Measurements from ENCODE around the gene ESM1.
A peak's percentile ranks its signal among the peaks of the same experiment; 100 is the strongest.
"Not testable (repeated sequence)": the region's sequence is repeated elsewhere in the genome, so short reads cannot be mapped to it uniquely, and the experiment has no call there.

Gene ESM1, protein sequence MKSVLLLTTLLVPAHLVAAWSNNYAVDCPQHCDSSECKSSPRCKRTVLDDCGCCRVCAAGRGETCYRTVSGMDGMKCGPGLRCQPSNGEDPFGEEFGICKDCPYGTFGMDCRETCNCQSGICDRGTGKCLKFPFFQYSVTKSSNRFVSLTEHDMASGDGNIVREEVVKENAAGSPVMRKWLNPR

GRCh38 chr5:54985301-54986268 is at the start of gene ESM1:
TSS of gene ESM1 (minus strand) at chr5:54985593. CDS start at chr5:54985517, 76 bp downstream.
- no peak for DNase-seq

DNA sequence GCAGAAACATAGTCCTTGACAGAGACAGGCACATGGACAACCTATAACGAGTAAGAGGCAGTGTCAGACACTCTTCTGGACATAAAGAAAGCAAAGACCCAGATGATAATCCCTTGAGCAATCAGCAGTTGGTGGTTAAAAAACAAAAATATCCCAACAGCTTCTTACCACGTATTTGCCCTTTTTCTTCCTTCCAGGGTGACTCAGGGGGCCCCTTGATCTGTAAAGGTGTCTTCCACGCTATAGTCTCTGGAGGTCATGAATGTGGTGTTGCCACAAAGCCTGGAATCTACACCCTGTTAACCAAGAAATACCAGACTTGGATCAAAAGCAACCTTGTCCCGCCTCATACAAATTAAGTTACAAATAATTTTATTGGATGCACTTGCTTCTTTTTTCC is 48.2 kb upstream of the ESM1 start:
- DNase-seq, result peak; percentile 70

- no peak for DNase-seq
These were observed 46.1 kb upstream of the ESM1 start for GRCh38 chr5:55031492-55031891.

DNA sequence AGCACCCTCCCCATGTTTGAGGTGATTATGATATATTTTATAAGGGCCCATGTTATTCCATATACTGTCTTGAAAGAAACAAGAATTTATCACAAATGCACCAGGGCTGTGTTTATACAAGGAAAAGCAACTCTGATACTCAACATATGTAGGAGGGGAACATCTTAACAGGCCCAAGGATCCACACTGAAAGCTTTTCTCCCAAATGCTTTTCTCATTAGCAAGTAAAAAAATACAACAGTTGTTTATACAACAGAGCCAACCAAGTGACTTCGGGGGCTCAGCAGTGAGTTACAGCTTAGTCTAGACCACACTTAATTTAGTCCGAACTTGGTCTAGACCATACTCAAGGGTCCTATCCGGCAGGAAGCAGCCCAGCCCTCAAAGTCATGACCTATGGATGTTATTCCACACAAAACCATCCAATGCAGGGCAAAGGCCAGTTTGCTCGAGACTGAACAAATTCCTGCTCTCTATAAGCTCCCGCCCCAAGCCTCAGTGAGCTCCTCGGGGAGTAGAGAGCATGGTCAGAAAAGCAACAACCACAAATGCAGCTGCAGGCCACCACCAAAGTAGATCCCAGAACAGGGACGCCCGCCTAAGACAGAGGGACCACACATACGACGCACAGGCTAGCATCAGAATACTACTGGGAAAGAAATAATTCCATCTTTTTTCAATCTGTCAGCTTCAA is 45.4 kb upstream of the ESM1 start:
- no peak for DNase-seq

- DNase-seq, result no peak
These were observed 44.8 kb upstream of the ESM1 start for GRCh38 chr5:55030220-55030619.

- DNase-seq, result peak; percentile 8
These were observed 42.2 kb upstream of the ESM1 start for GRCh38 chr5:55027595-55027994.

- DNase-seq, result no peak
These were observed 37.1 kb upstream of the ESM1 start for GRCh38 chr5:55022450-55022849.

DNA sequence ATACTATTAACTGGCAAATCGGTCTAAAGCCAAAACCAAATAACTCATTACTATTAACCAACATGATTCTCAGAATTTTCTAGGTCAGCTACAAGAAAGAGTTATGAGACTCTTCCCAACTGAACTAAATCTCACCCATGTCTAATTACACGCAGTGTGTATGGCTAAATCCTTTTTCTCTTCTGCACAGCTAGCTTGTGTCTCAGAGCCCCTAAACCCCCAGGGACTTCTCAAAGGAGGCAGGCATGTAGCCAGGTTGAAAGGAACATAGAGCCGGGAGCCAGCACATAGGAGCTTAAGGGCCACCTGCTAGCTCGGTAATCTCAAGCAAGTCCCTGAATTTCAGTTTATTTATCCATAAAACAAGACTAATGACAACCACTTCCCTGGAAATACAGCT is 36.4 kb upstream of the ESM1 start:
- no peak for DNase-seq

DNA sequence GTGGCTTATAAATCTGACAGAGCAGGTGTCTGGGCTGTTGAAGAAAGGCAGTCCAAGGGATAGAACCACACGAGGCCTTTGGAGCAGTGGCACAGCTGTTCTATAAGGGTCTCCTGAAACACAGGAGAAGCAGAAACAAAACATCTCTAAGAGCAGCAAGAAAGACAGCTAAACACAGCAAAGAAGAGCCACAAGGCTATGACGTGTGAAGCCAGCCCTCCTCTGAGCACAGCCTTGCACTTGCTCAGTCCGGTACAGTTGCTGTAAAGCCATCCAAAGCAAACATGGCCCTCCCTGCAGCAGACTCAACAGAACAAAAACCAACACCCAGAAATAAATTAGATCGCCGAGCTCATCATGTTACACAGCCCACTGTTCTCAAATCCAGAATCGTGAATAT is 36.0 kb upstream of the ESM1 start:
- no peak for DNase-seq

DNA sequence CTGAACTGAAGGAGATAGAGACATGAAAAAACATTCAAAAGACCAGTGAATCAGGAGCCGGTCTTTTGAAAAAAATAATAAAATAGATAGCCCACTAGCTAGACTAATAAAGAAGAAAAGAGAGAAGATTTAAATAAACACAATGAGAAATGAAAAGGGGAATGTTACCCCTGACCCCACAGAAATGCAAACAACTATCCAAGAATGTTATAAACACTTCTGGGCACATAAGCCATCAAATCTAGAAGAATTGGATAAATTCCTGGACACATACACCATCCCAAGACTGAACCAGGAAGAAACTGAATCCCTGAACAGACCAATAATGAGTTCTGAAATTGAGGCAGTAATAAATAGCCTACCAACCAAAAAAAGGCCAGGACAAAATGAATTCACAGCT is 24.8 kb upstream of the ESM1 start:
- DNase-seq, result not testable (repeated sequence)

DNA sequence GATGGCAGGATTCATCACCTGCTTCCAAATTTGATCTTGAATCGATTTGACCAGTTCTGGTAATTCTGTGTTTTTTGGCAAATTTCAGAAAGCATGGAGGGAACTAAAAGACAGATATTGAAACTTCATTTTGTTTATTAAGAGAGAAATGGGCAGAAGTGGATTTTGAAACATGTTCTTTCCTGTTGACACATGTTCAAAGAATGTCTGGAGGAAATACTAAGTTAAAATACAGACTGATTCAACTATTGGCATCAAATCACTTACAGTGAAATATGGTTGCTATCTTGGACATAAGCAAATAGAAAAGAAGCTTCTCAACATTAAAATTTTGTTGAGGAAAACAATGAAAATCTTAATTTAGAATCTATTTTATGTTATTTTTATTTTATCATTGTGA is 19.3 kb upstream of the ESM1 start:
- DNase-seq, result no peak

GRCh38 chr5:55003432-55004065 is 18.2 kb upstream of the ESM1 start:
- no peak for DNase-seq

DNA sequence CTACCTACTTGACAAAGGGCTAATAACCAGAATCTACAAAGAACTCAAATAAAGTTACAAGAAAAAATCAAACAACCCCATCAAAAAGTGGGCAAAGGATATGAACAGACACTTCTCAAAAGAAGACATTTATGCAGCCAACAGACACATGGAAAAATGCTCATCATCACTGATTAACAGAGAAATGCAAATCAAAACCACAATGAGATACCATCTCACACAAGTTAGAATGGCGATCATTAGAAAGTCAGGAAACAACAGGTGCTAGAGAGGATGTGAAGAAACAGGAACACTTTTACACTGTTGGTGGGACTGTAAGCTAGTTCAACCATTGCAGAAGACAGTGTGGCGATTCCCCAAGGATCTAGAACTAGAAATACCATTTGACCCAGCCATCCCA is 16.8 kb upstream of the ESM1 start:
- not testable (repeated sequence) for DNase-seq

GRCh38 chr5:54997081-54997480 is 11.7 kb upstream of the ESM1 start:
- DNase-seq, result no peak

GRCh38 chr5:54996466-54996865 is 11.1 kb upstream of the ESM1 start:
- DNase-seq, result no peak

- no peak for DNase-seq
These were observed 9.8 kb upstream of the ESM1 start for GRCh38 chr5:54995168-54995567.

GRCh38 chr5:54994628-54995027 is 9.2 kb upstream of the ESM1 start:
- DNase-seq, result no peak

DNA sequence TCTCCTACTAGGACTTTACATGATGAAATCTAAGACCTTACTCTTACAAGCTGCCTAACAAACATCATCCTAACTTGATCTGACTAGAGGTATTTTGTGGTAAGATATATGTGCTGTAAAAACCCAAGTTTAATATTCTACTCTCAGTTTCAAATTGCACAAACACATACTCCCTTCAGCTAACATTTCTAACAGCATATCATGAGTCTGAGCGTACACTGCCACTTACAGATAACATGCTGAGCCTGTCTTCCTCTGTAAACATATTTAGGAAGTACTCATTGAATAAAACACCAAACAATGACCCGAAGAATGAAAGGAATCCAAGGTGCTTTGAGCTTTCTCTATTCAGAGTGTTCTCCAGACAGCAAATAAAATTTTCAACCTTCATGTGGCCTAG is 7.9 kb upstream of the ESM1 start:
- no peak for DNase-seq

GRCh38 chr5:54991416-54991815 is 6.0 kb upstream of the ESM1 start:
- no peak for DNase-seq

DNA sequence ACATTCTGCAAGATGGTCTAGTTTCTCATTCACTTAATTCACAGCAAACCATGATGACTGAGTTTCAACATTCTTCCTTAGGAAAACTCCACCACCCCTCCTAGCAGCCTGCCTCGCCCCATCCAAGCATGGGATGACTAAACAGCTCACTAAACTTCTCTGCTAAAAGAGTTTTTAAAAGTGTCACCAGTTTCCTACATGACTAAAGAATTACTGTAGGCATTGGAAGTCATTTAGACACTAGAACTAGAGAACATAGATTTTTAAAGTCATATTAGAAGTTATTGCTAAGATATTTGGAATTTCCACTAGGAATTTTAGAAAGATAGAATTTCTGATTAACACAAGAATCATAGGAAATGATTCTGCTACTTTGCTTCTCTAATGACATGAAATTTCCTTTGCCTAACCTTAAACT is 5.5 kb upstream of the ESM1 start:
- no peak for DNase-seq

- no peak for DNase-seq
These were observed 3.4 kb upstream of the ESM1 start for GRCh38 chr5:54988817-54989216.

- peak; percentile 33 for DNase-seq
These were observed 2.8 kb upstream of the ESM1 start for GRCh38 chr5:54988218-54988617.

DNA sequence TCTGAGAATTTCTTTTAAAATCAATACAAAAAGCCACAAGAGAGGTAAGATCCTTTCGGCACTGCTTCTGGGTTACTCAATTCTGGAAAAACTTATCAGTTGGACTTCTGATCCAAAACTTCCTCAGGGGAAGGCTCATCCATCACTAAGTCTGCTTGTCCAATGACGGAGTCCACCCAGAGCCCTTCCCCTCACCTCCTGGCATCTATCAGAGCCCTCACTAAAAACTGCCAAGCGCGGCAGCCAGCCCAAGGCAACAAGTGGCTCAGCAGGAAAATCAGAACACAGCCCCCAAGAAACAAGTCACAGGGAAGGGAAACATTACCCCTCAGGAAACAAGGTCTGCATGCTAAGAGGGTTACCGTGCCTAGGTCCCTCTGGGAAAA is 869 bp upstream of the ESM1 start:
- no peak for DNase-seq

Measured in MV-4-11 (cell line).